Measurements from ENCODE around the gene ZSCAN4.

GRCh38 chr19:57667228-57667627, 1.5 kb upstream of the ZSCAN4 start:
- TF ChIP-seq POLR2A (IDR thresholded peaks at IDR 0.05; ENCODE audit: extremely low read depth, insufficient read length) = no peak
- TF ChIP-seq CTCF (IDR thresholded peaks at IDR 0.05; ENCODE audit: low read depth, low read length) = no peak
- TF ChIP-seq, protein P1, sequence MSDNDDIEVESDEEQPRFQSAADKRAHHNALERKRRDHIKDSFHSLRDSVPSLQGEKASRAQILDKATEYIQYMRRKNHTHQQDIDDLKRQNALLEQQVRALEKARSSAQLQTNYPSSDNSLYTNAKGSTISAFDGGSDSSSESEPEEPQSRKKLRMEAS (IDR thresholded peaks at IDR 0.05; ENCODE audit: low read depth, low read length) = no peak
- TF ChIP-seq MYC (IDR thresholded peaks at IDR 0.05; ENCODE audit: low read depth, low read length) = no peak
